Endodermal cell (in vitro differentiated cells): ENCODE results near the gene DOCK4. TPM values are rescaled to one million over a fixed set of nuclear protein-coding genes. Genes with fewer than 3 reads are reported as not detected.

ENCODE experiments used
- DNase-seq: peaks from one replicate; pipeline ENCODE4 v3.0.0-alpha.2; 2017
- H3K27ac ChIP-seq: 2 replicates; pipeline ENCODE4 v1.5.1; 2013; ENCODE audit warnings: mild to moderate bottlenecking, low read depth, low read length, moderate library complexity
- H3K27me3 ChIP-seq: 2 replicates; pipeline ENCODE4 v1.6.1; 2013; ENCODE audit warnings: mild to moderate bottlenecking, low read length, moderate library complexity; ENCODE audit not compliant: insufficient read depth, control insufficient read depth, poor library complexity, severe bottlenecking
- H3K36me3 ChIP-seq: 2 replicates; pipeline ENCODE4 v1.7.0; 2013; ENCODE audit warnings: mild to moderate bottlenecking, low read length, moderate library complexity; ENCODE audit not compliant: control insufficient read depth, insufficient read depth
- H3K4me1 ChIP-seq: one replicate; pipeline ENCODE4 v1.7.0; 2013; ENCODE audit warnings: low read length; ENCODE audit not compliant: control insufficient read depth, insufficient read depth
- H3K4me3 ChIP-seq: 2 replicates; pipeline ENCODE4 v1.5.1; 2013; ENCODE audit warnings: mild to moderate bottlenecking, low read length, moderate library complexity
- H3K9ac ChIP-seq: 2 replicates; pipeline ENCODE4 v1.6.1; 2013; ENCODE audit warnings: mild to moderate bottlenecking, low read length, moderate library complexity; ENCODE audit not compliant: poor library complexity, severe bottlenecking; ENCODE audit errors: extremely low read depth
- H3K9me3 ChIP-seq: 2 replicates; pipeline ENCODE4 v1.6.1; 2013; ENCODE audit warnings: mild to moderate bottlenecking, low read length, moderate library complexity; ENCODE audit not compliant: control insufficient read depth
- H3K27ac Mint-ChIP-seq: 2 replicates; pipeline ENCODE4 v1.8.0; 2020; ENCODE audit warnings: mixed read lengths
- H3K27me3 Mint-ChIP-seq: 2 replicates; pipeline ENCODE4 v1.8.0; 2021; ENCODE audit warnings: mild to moderate bottlenecking, mixed read lengths; ENCODE audit not compliant: insufficient read depth
- H3K36me3 Mint-ChIP-seq: 2 replicates; pipeline ENCODE4 v1.8.0; 2020; ENCODE audit warnings: low read depth, mixed read lengths
- H3K4me1 Mint-ChIP-seq: 2 replicates; pipeline ENCODE4 v1.8.0; 2020; ENCODE audit warnings: mixed read lengths
- H3K4me3 Mint-ChIP-seq: 2 replicates; pipeline ENCODE4 v1.8.0; 2020; ENCODE audit warnings: mild to moderate bottlenecking, moderate library complexity, mixed read lengths
- H3K9me3 Mint-ChIP-seq: 2 replicates; pipeline ENCODE4 v1.8.0; 2020; ENCODE audit warnings: mild to moderate bottlenecking, mixed read lengths
- CTCF ChIP-seq: fragments of 200-600 bp; sonication (generic); conservative IDR thresholded peaks from 2 replicates; pipeline ENCODE4 v1.5.0; 2021; ENCODE audit warnings: antibody characterized with exemption, mild to moderate bottlenecking
- WGBS, 2 experiments: methylation state at CpG; one replicate each; pipeline versions ENCODE4 v1.1.5 to v1.1.7; 2013; ENCODE audit warnings: missing lambda C conversion rate in 2 of 2, mixed read lengths in 1 of 2; ENCODE audit not compliant: insufficient coverage in 1 of 2, insufficient read length in 1 of 2; 5-methylcytosine and 5-hydroxymethylcytosine counted together
- total RNA-seq, 2 donors: library from RNA; stranded (reverse); fragmentation: NEBNext Ultra II Directional in 1 of 2; extraction: Animal tissue kit (Norgen Biotek cat#: 25700) in 1 of 2; gene quantifications; 2 replicates in 1 of 2; 3 replicates in 1 of 2; pipeline ENCODE4 v1.2.1, GENCODE V29; 2021

DOCK4 gene
- total RNA-seq, 2 donors from 2014 or later = 11.2 to 15.3 TPM

DNA sequence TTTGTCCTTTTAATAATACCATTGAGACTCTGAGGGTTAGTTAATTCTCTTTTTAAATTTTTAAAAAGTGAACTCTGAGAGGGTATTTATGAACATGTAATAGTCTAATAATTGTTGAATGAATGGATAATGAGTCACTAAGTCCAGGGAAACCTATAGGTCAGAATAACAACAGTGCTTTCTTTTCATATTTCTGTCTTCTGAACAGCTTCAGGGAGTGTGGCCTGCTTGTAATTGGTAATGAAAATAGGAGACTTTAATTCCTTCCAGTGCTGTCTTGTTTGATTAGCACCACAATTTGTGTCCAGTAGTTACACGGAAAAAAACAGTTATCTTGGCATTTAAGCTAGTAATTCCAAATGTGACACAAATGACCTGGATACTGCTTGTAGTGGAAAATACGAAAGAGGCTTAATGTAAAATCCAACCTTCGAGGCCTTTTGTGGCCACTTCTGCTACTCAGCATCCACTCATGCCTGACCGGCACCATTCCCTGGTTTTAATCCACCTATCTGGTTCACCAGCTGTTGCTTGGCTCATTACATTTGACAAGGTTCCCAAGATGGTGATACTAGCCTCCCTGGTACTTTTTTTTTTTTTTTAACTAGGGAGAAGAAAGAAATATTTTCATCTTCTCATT lies 494.7 kb downstream of the DOCK4 start:
- no peaks in the 10 kb centered on the region for H3K27me3 Mint-ChIP-seq
- Histone ChIP-seq H3K27me3 (no peaks in the 10 kb centered on the region), H3K4me3 (no peak overlapping the region), H3K4me1 (no peaks in the 10 kb centered on the region), H3K27ac (no peak overlapping the region), H3K36me3 (no peaks in the 10 kb centered on the region), H3K9ac (no peak overlapping the region), H3K9me3 (no peaks in the 10 kb centered on the region)
- H3K27ac Mint-ChIP-seq = no peak overlapping the region
- DNase-seq = no peak
- 90 to 93% methylated on average over 4 of the region's 4 CpGs for WGBS, 2 experiments
- H3K4me3 Mint-ChIP-seq = no peak overlapping the region
- no peak for TF ChIP-seq CTCF
- no peaks in the 10 kb centered on the region for H3K4me1 Mint-ChIP-seq
- H3K9me3 Mint-ChIP-seq = peaks cover 6% of the 10 kb centered on the region
- no peaks in the 10 kb centered on the region for H3K36me3 Mint-ChIP-seq

- WGBS, 2 experiments = 96 to 100% methylated on average over 1 of the region's 1 CpG
- Histone ChIP-seq H3K9ac (no peak overlapping the region), H3K36me3 (no peaks in the 10 kb centered on the region), H3K9me3 (no peaks in the 10 kb centered on the region), H3K4me1 (no peaks in the 10 kb centered on the region), H3K4me3 (no peak overlapping the region), H3K27ac (no peak overlapping the region), H3K27me3 (no peaks in the 10 kb centered on the region)
- no peak overlapping the region for H3K4me3 Mint-ChIP-seq
- no peak overlapping the region for H3K27ac Mint-ChIP-seq
- TF ChIP-seq CTCF = no peak
- H3K27me3 Mint-ChIP-seq = no peaks in the 10 kb centered on the region
- no peaks in the 10 kb centered on the region for H3K36me3 Mint-ChIP-seq
- DNase-seq = no peak
- peaks cover 9% of the 10 kb centered on the region for H3K9me3 Mint-ChIP-seq
- H3K4me1 Mint-ChIP-seq = no peaks in the 10 kb centered on the region
Observed at GRCh38 chr7:111710839-111711380, 495.3 kb downstream of the DOCK4 start.

DNA sequence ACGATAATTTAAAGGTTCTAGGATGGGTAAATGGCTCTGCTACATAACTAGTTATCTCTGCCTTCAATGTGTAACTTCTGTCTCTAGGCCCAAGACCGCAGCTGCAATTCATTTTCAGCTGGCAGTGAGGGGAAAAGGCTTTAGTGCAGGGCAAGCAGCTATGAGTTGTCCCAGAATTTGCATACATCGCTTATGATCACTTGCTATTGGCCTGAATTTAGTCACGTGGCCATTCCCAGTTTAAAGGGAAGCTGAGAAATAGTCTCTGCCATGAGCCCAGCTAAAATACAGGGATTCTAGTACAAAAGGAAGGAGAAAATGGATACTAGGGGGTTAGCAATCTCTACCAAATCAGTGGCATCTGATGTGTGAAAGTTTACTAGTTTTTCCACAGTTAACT lies 498.1 kb downstream of the DOCK4 start:
- Histone ChIP-seq H3K27me3 (no peaks in the 10 kb centered on the region), H3K4me1 (no peaks in the 10 kb centered on the region), H3K27ac (no peak overlapping the region), H3K36me3 (no peaks in the 10 kb centered on the region), H3K9ac (no peak overlapping the region), H3K9me3 (no peaks in the 10 kb centered on the region), H3K4me3 (no peak overlapping the region)
- H3K9me3 Mint-ChIP-seq = peaks cover 17% of the 10 kb centered on the region
- DNase-seq = no peak
- no peak overlapping the region for H3K27ac Mint-ChIP-seq
- H3K27me3 Mint-ChIP-seq = peaks cover 7% of the 10 kb centered on the region
- WGBS, 2 experiments = 84 to 93% methylated on average over 3 to 4 of the region's 4 CpGs
- TF ChIP-seq CTCF = no peak
- no peaks in the 10 kb centered on the region for H3K36me3 Mint-ChIP-seq
- no peak overlapping the region for H3K4me3 Mint-ChIP-seq
- no peaks in the 10 kb centered on the region for H3K4me1 Mint-ChIP-seq
